ENCODE data around the gene BDKRB2. TPM values are rescaled to one million over a fixed set of nuclear protein-coding genes. Genes with fewer than 3 reads are reported as not detected.

The BDKRB2 gene
- total RNA-seq, 1 donor, result under 0.01 TPM

- no peak overlapping the region for H3K4me3 ChIP-seq (ENCODE audit: low read length)
- H3K27me3 ChIP-seq (ENCODE audit: insufficient read depth, low read length), result no peaks in the 10 kb centered on the region
- no peaks in the 10 kb centered on the region for H3K4me1 ChIP-seq (ENCODE audit: insufficient read depth, low read length)
- H3K9me3 ChIP-seq (ENCODE audit: low read depth, low read length), result no peaks in the 10 kb centered on the region
Measured at GRCh38 chr14:96268431-96269358, 64.1 kb downstream of the BDKRB2 start.

GRCh38 chr14:96269359-96269710 lies 64.7 kb downstream of the BDKRB2 start:
- Histone ChIP-seq H3K9me3 (ENCODE audit: low read depth, low read length) (no peaks in the 10 kb centered on the region), H3K27me3 (ENCODE audit: insufficient read depth, low read length) (no peaks in the 10 kb centered on the region), H3K4me1 (ENCODE audit: insufficient read depth, low read length) (no peaks in the 10 kb centered on the region), H3K4me3 (ENCODE audit: low read length) (no peak overlapping the region)

DNA sequence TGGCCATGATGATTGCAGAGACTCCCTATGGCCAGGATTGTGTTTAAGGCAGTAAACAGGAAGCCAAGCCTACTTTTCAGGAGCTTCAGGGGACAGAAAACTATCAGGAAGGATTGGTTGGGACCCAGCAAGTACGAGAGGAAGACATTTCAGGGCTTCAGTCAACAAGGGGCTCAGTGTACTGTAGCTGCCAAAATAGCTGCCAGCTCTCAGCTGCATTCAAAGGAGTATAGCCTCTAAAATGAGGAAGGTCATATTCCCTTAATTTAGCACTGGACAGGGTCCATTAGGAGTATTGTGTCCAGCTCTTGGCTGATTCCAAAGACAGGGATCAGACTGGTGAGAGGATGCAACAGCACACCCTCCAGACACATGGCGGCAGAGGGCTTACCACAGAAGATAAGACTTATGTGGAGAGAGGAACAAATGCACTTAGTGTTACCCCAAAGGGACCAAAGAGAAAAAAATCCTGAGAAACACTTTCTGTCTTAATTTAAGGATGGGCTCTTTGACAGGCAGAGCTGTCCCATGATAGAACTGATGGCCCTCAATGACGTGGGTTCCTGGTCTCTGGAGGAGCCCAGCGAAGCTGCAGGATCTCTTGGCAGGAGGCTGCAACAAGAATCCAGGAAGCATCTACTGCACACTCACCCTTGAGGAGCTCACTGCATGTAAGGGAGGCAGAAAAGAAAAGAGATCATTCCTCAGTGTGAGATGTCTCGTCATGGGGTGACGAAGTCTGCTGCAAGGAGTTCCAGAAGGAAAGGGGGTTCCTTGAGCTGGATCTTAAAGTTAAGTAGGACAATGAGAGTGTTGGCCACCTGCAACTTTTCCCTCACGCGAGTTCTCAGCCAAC lies 66.2 kb downstream of the BDKRB2 start:
- no peak overlapping the region for H3K4me3 ChIP-seq (ENCODE audit: low read length)
- H3K27me3 ChIP-seq (ENCODE audit: insufficient read depth, low read length), result no peaks in the 10 kb centered on the region
- H3K4me1 ChIP-seq (ENCODE audit: insufficient read depth, low read length), result no peaks in the 10 kb centered on the region
- H3K9me3 ChIP-seq (ENCODE audit: low read depth, low read length), result no peaks in the 10 kb centered on the region

- Histone ChIP-seq H3K4me1 (ENCODE audit: insufficient read depth, low read length) (no peaks in the 10 kb centered on the region), H3K4me3 (ENCODE audit: low read length) (no peak overlapping the region), H3K27me3 (ENCODE audit: insufficient read depth, low read length) (no peaks in the 10 kb centered on the region), H3K9me3 (ENCODE audit: low read depth, low read length) (no peaks in the 10 kb centered on the region)
Measured at GRCh38 chr14:96271421-96271762, 66.8 kb downstream of the BDKRB2 start.

DNA sequence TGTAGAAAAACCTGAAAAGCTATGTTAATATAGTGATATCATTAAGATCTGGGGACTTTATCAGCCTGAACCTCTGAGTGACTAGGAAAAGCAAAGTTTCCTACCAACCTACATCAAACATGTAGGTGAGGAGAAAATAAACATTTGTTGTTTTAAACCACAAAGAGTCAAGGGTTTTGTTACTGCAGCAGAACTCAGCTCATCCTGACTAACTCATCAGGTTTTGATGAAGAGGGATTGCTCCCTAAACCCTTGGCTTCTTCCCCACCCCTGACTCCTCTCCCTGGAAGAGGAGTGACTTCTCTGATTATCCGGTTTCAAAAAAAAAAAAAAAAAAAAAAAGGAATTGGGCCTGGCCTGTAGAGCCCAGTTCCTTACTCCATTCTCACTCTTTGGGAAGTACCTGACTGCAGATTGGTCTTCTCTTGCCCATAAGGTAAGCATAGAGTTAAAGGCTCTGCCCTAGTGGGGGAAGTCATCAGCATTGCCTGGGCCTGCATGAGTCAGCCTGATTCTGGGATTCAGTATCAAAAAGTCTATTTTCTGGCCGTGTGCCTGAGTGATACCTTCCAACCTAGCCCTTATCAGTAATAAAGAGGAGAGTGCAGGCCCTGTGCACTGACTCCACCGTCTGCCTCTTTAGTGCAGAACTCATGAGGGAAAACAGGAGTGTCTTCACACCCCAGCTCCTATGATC lies 68.3 kb downstream of the BDKRB2 start:
- no peak overlapping the region for H3K4me3 ChIP-seq (ENCODE audit: low read length)
- H3K27me3 ChIP-seq (ENCODE audit: insufficient read depth, low read length), result no peaks in the 10 kb centered on the region
- no peaks in the 10 kb centered on the region for H3K9me3 ChIP-seq (ENCODE audit: low read depth, low read length)
- no peaks in the 10 kb centered on the region for H3K4me1 ChIP-seq (ENCODE audit: insufficient read depth, low read length)

GRCh38 chr14:96273629-96274028 lies 69.0 kb downstream of the BDKRB2 start:
- Histone ChIP-seq H3K27me3 (ENCODE audit: insufficient read depth, low read length) (no peaks in the 10 kb centered on the region), H3K4me1 (ENCODE audit: insufficient read depth, low read length) (no peaks in the 10 kb centered on the region), H3K9me3 (ENCODE audit: low read depth, low read length) (no peaks in the 10 kb centered on the region), H3K4me3 (ENCODE audit: low read length) (no peak overlapping the region)

- Histone ChIP-seq H3K4me3 (ENCODE audit: low read length) (no peak overlapping the region), H3K4me1 (ENCODE audit: insufficient read depth, low read length) (no peaks in the 10 kb centered on the region), H3K27me3 (ENCODE audit: insufficient read depth, low read length) (no peaks in the 10 kb centered on the region), H3K9me3 (ENCODE audit: low read depth, low read length) (no peaks in the 10 kb centered on the region)
Measured at GRCh38 chr14:96274122-96274521, 69.5 kb downstream of the BDKRB2 start.

- Histone ChIP-seq H3K4me3 (ENCODE audit: low read length) (no peak overlapping the region), H3K4me1 (ENCODE audit: insufficient read depth, low read length) (no peaks in the 10 kb centered on the region), H3K27me3 (ENCODE audit: insufficient read depth, low read length) (no peaks in the 10 kb centered on the region), H3K9me3 (ENCODE audit: low read depth, low read length) (no peaks in the 10 kb centered on the region)
Measured at GRCh38 chr14:96274543-96274942, 69.9 kb downstream of the BDKRB2 start.

DNA sequence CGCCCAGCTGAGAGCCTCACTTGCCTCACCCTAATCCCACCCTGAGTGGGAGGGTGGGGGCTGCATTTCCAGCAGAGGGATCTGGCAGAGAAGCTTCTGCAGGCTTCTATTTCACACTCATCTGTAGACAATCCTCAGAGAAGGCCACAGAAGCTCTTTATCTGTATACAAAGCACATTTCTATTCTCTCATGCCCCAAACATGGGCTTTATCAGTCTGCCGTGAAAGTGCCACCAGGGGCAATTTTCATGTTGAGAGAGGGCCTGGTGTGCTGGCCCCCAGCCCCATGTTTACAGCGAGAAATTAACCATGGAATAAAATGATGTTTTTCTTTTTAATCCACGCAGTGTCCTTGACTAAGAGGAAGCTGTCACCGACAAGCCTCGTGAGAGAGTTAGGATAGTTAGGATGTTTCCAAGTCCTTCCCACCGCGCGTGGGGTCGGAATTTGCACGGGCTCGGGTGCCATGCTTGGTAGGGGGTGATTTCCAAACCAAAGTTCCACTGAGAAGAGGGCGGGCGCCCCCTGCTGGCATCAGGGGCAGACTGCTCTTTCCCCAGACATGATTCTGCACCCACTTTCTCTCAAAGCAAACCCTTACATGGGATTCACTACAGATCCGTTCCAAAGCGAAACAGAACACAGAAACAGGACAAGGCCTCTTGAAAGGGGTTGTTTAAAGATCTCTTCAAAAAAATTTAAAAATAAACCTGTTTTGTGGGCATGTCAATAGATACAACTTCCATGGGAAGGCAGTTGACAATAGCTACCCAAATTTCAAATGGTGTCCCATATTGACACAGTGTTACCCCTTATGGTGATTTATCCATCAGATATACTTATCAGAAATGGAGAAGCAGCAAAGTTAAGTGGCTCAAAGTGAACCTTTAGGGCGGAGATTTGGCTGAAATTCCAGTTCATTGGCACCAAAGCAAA lies 70.8 kb downstream of the BDKRB2 start:
- Histone ChIP-seq H3K9me3 (ENCODE audit: low read depth, low read length) (no peaks in the 10 kb centered on the region), H3K4me3 (ENCODE audit: low read length) (no peak overlapping the region), H3K27me3 (ENCODE audit: insufficient read depth, low read length) (no peaks in the 10 kb centered on the region), H3K4me1 (ENCODE audit: insufficient read depth, low read length) (no peaks in the 10 kb centered on the region)

- H3K4me3 ChIP-seq (ENCODE audit: low read length), result no peak overlapping the region
- H3K4me1 ChIP-seq (ENCODE audit: insufficient read depth, low read length), result no peaks in the 10 kb centered on the region
- H3K9me3 ChIP-seq (ENCODE audit: low read depth, low read length), result no peaks in the 10 kb centered on the region
- H3K27me3 ChIP-seq (ENCODE audit: insufficient read depth, low read length), result no peaks in the 10 kb centered on the region
Measured at GRCh38 chr14:96277890-96278289, 73.3 kb downstream of the BDKRB2 start.

- no peak overlapping the region for H3K4me3 ChIP-seq (ENCODE audit: low read length)
- H3K4me1 ChIP-seq (ENCODE audit: insufficient read depth, low read length), result no peaks in the 10 kb centered on the region
- no peaks in the 10 kb centered on the region for H3K9me3 ChIP-seq (ENCODE audit: low read depth, low read length)
Measured at GRCh38 chr14:96279564-96279963, 74.9 kb downstream of the BDKRB2 start.

DNA sequence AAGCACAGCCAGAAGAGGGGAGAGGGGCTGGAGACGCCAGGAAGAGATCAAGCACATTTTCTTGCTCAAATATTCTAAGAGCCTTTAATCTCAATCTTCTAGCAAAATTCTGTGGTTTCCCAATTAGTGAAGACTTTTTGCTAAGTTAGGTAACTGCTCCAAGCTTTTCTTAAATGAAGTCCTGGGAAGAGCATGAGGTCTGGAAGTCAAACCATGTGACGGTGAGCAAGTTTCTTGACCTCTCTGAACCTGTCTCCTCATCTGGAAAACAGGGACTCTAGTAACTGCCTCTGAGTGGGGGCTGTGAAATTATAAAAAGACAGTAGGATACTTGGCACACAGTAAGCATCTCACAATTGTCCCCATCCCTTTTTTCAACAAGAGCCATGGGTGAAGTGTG lies 75.5 kb downstream of the BDKRB2 start:
- H3K4me3 ChIP-seq (ENCODE audit: low read length), result no peak overlapping the region
- no peaks in the 10 kb centered on the region for H3K9me3 ChIP-seq (ENCODE audit: low read depth, low read length)
- no peaks in the 10 kb centered on the region for H3K27me3 ChIP-seq (ENCODE audit: insufficient read depth, low read length)
- H3K4me1 ChIP-seq (ENCODE audit: insufficient read depth, low read length), result no peaks in the 10 kb centered on the region

More at GRCh38 chr14:96279564-96279963, 74.9 kb downstream of the BDKRB2 start:
- no peaks in the 10 kb centered on the region for H3K27me3 ChIP-seq (ENCODE audit: insufficient read depth, low read length)

DNA sequence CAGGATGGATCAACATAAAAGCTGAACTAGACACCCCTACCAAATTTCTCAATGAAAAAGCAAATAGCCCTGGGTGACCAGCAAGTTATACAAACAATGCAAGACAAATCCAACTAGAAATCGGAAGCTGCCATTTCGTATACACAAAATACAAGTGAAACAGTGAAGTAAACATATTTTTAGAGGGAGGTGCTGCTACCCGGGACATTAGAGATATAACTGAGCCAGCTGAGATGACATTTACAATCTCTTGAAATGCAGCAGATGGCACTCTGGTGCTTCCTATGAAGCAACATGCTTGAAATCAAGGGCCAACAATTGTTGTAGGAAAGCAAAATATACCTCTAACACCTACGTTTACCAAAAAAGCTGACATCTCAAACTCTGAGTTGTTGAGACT lies 76.8 kb downstream of the BDKRB2 start:
- Histone ChIP-seq H3K4me1 (ENCODE audit: insufficient read depth, low read length) (no peaks in the 10 kb centered on the region), H3K4me3 (ENCODE audit: low read length) (no peak overlapping the region), H3K27me3 (ENCODE audit: insufficient read depth, low read length) (no peaks in the 10 kb centered on the region), H3K9me3 (ENCODE audit: low read depth, low read length) (no peaks in the 10 kb centered on the region)

GRCh38 chr14:96284008-96284407 lies 79.4 kb downstream of the BDKRB2 start:
- H3K4me3 ChIP-seq (ENCODE audit: low read length), result no peak overlapping the region
- no peaks in the 10 kb centered on the region for H3K27me3 ChIP-seq (ENCODE audit: insufficient read depth, low read length)
- no peaks in the 10 kb centered on the region for H3K9me3 ChIP-seq (ENCODE audit: low read depth, low read length)
- H3K4me1 ChIP-seq (ENCODE audit: insufficient read depth, low read length), result no peaks in the 10 kb centered on the region
